ENCODE results near the gene DBNDD1.

GRCh38 chr16:89982318-89982717, 36.9 kb downstream of the DBNDD1 start:
- TF ChIP-seq CTCF (tag by site-specific recombination; IDR thresholded peaks at IDR 0.05) (no peak), MZF1 (tag by site-specific recombination; IDR thresholded peaks at IDR 0.05; ENCODE audit: borderline replicate concordance) (no peak), ZBTB1 (tag by site-specific recombination; IDR thresholded peaks at IDR 0.05) (no peak), YY2 (tag by site-specific recombination; IDR thresholded peaks at IDR 0.05) (no peak), ZNF600 (tag by site-specific recombination; IDR thresholded peaks at IDR 0.05) (no peak), ZNF16 (tag by site-specific recombination; IDR thresholded peaks at IDR 0.05; ENCODE audit: low read depth) (no peak), ZBTB21 (tag by site-specific recombination; IDR thresholded peaks at IDR 0.05) (no peak), ZNF488 (tag by site-specific recombination; IDR thresholded peaks at IDR 0.05) (no peak)

Data from HEK293 (cell line).